GM11168 (cell line): ENCODE data around the gene AGBL4.

Source experiments
- in situ Hi-C: fragments of 300-500 bp; cut with MboI; formaldehyde crosslinking; loops from one replicate; pipeline ENCODE4 v1.12.0; 2022; ENCODE audit warnings: low sequenced_read_pairs; ENCODE audit not compliant: unreplicated experiment

Gene AGBL4

DNA sequence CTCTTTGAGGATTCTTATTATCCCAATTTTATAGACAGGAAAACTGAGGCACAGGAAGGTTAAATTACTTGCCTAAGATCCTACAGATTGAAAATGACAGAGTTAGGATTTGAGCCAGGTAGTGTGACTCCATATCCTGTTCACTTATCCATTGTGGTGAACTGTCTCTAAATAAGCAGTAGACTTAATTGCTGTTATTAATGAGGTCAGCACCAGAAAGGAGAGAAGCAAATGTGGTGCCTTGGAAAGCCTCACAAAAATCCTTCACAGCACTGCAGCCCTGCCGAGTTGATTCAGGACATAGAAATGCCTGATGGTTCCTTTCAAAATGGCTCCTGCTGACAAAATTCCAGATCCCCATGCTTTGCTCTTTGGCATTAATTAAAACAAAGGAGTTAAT, 1053.8 kb downstream of the AGBL4 start:
- in situ Hi-C loops = no loop called here

DNA sequence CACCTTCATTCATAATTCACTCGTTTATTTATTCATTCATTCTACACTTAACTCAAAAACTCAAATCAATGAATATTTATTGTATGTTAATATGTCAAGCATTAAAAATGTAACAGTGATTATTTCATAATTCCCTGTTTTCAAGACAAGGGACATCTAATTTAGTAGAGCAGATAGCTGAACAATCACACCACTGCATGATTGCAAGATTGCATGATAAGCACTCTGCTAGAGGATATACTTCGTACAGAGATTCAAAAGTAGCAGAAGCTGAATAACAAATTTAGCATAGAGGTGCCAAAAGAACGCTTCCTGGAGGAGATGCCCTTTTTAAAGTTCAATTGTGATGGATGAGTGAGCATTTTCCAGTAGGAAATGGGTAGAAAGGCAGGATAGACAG, 1056.4 kb downstream of the AGBL4 start:
- in situ Hi-C loops = no loop called here

DNA sequence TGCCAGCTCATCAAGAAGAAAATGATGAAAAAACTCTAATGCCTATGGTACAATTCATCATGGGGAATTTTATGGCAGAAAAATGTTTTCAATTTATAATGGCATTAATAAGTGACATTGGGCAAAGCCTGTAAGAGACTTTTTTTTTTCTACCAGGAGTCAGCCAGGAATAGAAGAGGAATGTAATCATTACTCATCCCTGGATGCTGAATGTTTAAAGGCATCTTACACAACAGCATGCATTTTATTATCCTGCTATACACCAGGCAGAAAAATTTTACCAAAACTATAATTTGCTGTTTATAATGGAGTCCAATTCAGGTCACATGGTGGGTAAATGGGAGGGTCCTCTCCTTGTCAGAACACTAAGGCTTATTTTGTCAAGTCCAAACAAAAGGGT, 1057.2 kb downstream of the AGBL4 start:
- in situ Hi-C loops = no loop called here

DNA sequence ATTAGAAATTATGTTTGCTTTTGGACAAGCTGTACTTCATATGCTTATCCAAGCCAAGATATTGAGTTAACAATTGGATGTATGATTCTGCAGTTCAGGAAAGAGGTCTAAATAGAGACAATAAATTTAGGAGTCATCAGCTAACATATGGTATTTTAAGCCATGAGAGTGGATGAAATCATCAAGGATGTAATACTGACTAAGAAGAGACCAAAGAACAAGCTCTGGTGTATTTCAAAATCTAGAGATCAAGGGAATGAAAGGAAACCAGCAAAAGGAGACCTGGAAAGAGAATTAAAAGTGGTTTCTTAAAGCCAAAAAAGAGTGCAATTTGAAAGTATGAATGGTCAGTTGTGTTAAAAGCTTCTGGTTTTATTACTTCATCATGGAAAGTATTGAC, 1063.4 kb downstream of the AGBL4 start:
- in situ Hi-C loops = no loop called here

DNA sequence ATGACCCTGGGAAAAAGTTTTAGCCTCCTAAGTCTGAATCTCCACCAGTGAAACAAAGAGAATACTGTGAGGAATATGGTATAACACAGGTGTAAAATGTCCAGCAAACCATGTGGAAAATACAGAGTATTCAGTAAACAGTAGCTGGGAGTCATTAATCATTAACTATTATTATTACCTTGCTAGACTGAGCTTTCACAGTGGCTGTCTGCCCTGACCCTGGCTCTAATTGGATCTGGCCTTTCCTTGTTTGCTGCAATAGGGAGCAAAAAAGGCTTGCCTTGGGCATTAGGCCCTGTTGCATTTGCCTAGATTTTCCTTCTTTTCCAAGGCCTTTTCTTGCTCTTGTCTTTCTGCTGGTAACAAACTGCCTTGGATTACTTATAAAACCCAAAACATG, 1068.0 kb downstream of the AGBL4 start:
- in situ Hi-C loops = no loop called here

DNA sequence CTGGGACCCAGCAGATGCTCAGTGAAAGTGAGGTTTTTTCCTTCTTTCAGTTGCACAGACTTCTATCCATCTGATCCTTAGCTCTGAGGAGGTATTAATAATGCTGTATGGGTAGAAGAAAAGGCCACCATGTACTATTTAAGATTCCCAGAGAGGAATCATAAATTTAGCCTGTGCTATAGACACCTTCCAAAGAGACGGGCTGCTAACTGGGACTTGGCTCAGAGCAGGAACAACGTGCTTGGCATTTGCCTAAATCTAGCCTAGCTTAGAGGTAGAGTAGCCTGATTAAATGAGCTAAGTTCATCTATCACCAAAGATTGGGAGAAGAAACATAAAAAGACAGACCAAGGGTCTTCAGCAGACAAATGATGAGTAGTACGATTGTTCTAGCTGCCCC, 1070.1 kb downstream of the AGBL4 start:
- in situ Hi-C loops = no loop called here

DNA sequence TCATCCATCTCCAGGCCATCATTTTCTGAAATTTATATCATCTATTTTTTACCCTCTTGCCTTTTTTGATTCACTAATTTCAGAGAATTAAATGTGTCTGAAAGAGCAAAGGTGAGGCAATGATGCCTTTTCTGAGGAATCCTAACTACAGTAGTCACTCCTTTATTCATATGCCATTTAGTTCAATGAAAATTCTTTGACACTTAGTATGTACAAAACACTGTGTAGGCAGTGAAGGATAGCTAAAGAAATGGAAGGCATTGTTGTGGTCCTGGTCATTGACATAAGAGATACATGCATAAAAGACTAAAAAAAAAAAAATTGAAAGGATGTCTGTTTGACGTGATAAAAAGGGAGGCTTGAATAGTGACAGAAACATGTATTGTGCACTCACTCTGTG, 1075.2 kb downstream of the AGBL4 start:
- in situ Hi-C loops = no loop called here

DNA sequence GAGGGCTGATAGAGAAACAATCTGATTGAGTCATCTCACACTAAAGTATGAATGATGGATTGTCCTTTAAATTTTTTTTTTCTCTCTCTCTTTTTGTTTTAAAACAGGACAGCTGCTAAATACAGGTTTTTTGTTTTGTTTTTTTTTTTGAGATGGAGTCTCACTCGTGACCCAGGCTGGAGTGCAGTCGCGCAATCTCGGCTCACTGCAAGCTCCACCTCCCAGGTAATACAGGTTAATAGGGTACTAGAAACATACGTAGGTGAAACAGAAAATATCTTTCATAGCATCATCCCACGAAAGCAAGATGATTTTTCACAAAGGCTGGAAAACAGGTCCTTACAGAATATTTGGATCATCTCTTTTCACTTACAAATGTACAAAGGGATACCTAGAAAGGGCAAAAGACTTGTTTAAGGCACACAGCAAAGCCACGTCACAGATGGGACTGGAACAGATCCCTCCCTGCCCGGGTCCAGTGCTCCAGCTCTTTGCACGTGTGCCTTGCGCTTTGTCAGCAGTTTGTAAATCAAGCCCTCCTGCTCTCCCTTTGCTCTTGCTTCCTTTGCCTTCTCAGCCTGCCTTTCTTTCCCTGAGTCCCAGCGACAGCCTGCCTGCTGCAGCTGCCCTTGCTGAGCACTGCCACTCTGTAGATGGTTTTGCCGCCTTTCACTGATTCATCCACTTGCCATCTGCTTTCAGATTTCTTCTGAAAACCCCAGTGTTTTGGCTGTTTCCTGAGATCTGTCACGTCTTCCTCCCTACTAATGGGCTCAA, 1075.8 kb downstream of the AGBL4 start:
- in situ Hi-C loops = no loop called here

DNA sequence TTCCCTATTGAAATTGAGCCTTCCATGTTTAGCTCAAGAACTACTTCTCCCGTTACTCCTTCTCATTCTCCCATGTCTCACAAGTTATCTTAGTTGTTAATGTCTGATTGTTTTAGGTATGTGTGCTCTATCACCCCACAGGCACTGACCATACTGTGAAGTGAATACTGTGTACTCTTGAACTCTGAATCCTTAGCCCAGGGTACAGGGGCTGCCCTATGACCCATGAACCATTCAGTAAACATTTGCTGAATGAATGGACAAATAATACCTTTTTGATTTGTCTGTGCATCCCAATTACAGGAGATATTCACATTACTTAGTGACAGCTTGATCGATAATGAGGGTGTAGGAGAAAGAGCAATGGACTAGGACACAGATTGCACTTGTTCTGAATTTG, 1077.7 kb downstream of the AGBL4 start:
- in situ Hi-C loops = no loop called here

DNA sequence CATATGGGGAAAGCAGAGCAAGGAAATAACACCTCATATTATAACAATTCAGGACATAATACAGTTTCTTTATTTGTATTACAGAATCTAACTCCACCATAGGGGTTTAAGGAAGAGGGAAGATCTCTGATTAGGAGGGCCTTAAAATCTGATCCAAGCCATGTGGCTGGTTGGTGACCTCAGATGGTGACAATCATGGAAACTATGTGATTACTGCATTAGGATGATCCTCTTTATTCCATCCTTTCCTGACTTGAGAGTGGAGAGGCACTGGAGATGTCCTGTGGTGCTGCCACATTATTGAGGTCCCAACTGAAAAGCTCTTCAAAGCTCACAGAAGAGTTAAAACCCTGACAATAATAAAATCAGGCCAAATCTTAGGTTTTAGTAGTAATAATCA, 1078.9 kb downstream of the AGBL4 start:
- in situ Hi-C loops = no loop called here

DNA sequence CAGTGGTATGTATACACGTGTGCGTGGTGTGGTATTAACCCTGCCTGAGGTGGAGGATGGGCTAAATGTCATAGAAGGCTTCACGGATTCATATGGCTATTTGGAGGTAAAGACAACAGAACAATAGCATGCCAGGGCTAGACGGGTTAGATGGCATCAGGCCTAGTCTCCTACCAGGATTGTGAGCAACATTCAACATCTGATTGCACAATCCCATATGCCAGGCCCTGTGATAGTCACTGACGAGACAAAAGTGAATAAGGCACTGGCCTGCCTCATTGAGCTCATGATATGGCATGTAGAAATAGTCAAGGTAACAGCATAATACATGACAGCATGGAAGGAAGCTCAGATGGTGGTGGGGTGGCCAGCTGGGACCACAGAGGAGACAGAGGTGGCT, 1079.9 kb downstream of the AGBL4 start:
- in situ Hi-C loops = no loop called here

DNA sequence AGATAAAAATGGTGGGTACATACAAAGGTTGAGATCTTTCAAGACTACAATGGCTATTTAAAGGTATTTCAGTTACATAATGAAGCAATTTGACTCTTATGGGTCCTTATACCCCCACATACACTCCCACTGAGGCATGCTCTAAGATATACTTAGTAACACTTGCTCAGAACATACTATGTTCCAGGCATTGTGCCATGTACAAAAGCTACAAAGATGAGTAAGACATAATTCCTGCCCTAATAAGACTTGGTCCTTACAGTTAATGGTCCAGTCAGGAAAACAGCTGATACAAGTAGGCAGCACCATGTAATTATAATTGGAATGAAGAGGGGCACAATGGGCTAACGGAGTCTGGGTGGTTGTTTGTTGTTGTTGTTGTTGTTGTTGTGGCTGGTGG, 1080.4 kb downstream of the AGBL4 start:
- in situ Hi-C loops = no loop called here

DNA sequence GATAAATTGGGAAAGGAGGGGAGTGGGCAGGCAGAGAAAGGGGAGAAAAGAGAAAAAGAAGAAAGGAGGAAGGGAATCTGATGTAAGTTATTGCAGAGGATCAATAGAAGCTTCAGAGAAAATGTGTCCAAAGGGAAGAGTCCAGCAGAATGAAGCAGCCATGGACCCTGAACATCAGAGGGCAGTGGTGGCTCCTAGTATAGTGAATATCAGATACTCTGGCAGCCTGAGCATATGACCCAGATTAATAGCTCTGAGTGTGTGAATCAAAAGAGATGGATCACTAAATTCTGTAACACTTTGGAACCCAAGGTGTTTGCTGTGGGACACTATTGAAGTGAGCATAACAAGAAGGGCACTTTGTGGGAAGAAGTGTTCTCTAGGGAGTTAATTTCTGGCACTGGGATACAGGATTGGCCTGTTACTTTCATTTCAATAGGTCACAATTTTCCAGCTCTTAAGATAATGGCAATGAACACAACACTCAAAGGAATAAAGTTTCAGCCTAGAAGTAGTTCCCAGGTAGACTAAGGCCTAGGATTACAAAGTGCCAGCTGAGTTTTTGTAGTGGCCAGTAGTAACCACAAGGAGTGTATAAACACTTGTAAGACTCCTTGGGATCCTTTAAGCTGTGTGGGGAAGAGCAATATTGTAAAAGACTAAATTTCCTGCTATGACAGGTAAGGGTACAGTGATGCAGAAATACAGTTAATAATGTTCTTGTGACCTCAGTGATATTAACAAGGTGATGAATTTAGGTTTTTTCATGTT, 1082.6 kb downstream of the AGBL4 start:
- in situ Hi-C loops = no loop called here

DNA sequence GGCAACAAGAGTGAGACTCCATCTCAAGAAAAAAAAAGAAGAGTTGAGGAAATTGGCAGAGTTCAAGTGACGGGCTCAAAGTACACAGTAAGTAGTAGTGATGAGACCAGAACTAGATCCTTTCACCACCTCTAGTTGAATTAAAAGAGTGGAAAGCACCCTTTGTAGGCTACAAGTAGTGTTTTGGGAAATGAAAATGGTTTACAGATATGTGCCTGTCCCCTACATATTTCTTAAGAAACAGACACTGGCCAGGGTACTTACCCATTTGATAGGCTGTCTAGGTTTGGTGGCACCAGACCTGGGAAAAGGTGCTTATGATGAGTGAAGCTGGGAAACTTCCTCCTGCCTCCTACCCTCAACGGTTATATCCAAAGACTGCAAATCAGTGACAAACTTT, 1083.4 kb downstream of the AGBL4 start:
- in situ Hi-C loops = no loop called here

DNA sequence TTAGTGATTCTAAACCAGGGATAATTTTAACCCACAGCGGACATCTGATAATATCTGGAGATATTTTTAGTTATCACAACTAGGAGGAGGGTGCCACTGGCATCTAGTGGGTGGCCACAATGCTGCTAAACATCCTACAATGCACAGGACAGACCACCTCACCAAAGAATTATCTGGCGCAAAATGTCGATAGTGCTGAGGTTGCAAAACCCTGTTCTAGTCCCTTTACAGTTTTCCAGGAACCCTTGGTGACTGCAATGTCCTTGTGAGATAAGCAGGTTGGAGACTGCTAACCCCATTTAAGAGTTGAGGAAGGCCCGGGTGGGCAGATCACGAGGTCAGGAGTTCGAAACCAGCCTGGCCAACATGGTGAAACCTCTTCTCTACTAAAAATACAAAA, 1083.9 kb downstream of the AGBL4 start:
- in situ Hi-C loops = no loop called here

DNA sequence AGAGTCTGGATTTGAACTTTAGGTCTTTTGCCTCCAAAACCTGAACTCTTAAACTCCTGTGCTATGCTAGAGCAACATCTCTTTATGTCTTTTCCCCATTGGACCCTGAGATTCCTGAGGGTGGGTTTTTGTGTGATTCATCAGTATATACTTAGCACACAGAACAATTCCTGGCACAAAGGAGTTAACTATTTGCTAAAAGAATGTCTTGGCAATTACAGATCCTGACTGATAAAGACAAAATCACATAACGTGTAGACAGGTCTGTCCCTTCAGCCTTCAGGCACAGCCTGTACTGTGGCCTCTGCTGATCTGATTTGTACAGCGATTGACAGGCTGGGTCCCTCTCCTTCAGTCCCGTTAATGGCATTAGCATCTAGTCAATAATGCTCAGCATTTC, 1084.7 kb downstream of the AGBL4 start:
- in situ Hi-C loops = no loop called here

DNA sequence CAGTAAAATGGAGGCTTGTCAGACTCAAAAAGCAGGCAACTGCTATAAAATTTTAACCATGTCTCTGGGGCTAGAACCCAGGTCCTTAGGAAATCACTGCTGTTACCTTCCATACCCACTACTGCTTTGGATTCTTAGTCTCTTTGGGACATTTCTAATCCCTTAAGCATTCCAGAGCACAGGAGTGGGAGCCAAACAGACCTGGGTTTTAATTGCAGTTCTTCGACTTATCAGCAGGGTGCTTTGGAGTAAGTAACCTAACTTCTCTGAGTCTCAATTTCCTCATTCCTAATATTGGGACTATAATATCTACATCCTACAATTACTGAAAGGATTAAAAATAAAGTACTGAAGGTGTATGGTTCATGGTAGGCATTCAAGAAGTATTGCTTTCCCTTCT, 1086.0 kb downstream of the AGBL4 start:
- in situ Hi-C loops = no loop called here

DNA sequence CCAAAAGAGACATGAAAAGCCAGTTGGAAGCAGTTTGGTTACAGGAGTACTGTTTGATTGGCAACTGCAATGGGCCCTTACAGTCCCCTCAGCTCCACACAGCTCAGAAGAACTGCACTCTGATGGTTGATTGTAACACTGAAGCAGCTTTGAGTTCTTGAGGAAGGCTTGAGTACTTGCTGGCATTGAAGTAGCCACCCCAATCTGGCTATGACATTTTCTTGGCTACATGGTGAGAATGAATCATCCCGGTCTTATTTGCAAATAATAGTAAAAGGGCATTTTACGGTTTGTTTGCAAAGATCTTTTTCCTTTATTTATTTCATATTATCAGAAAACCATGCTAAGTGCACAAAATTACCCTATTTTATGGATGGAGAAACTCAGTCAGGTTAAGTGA, 1087.3 kb downstream of the AGBL4 start:
- in situ Hi-C loops = no loop called here

DNA sequence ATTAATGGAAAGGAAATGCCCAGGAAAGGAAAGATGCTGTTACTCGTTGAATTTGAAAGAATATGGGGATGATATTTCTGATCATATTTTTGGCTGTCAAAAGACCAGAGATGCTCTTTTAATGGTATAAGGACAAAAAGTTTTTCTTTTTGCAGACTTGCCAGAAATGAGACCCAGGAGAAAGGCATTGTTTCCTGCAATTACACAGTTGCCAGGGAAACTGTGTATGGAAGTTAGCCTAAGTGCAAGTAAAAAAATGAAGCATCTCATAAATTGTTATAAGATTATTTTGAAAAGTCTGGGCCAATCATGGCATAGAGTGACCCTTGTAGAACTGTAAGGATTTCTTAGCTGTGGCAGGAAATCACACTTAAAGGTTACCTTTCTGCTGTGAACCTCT, 1091.4 kb downstream of the AGBL4 start:
- in situ Hi-C loops = no loop called here

DNA sequence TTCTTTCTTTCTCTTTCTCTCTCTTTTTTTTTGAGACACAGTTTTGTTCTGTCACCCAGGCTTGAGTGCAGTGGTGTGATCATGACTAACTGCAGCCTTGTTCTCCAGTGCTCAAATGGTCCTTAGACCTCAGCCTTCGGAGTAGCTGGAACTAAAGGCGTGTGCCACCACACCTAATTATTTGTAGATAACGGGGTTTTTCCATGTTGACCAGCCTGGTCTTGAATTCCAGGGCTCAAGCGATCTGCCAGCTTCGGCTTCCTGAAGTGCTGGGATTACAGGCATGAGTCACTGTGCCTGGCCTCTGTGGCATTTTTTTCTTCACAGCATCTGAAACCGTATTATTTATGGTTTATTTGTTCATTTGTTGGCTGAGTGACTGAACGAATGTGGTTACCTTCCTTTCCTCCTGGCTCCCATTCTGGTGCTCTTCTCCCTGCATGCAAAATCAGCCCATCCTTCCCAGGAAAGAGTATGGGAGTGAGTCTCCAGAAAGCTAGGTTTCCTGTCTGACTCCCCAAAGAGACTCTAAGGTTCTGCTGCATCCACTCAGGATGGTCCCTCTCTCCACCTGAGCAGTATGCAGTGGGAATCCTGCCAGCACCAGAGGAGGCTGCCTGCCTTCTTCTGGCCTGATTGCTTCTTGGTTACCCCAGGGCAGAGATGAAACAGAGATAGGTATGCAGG, 1092.1 kb downstream of the AGBL4 start:
- in situ Hi-C loops = no loop called here

DNA sequence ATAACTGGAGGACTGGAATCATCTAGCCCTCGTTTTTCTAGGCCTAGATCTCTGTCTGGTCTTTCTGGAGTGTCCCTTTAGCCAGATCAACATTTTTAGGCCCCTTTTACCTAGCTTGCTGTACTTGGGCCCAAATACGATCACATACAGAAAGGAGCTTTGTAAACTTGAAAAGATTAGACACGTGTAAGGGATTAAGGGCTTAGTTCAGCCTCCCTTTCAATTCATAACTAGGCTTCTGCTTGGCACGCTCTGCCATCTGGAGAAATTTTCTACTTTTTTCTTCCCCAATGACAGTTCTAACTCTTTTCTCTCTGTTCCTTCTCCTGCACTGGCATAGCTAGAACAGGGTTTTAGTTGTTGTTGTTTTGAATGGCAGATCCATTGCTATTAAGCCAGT, 1093.7 kb downstream of the AGBL4 start:
- in situ Hi-C loops = no loop called here
